HS-5 (cell line): ENCODE data around the gene CARD14.
"Not testable (repeated sequence)": the region's sequence is repeated elsewhere in the genome, so short reads cannot be mapped to it uniquely, and the experiment has no call there.

Experiments used
- DNase-seq: peaks from one replicate; pipeline ENCODE4 v3.0.0-alpha.2; 2012; ENCODE audit warnings: low read depth

Gene CARD14

DNA sequence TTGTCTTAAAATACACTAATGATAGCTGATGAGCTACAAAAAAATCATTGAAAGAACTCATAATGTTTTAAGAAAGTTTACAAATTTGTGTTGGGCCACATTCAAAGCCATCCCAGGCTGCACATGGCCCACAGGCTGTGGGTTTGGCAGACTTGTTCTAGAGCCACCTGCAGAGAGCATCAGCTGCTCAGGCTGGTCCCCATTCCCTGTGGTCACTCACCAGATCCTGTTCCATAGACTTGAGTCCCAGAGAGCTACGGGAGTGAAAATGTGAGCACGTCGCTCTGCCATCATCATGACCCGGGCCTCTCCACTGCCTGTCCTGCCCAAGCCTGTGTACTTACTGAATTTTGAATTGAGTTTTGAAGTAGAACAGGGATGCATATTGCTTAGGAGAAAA, 57.3 kb downstream of the CARD14 start:
- no peak for DNase-seq

GRCh38 chr17:80227666-80228065, 57.8 kb downstream of the CARD14 start:
- DNase-seq = no peak

GRCh38 chr17:80228477-80228876, 58.6 kb downstream of the CARD14 start:
- no peak for DNase-seq

- DNase-seq = no peak
Observed at GRCh38 chr17:80229011-80229410, 59.2 kb downstream of the CARD14 start.

DNA sequence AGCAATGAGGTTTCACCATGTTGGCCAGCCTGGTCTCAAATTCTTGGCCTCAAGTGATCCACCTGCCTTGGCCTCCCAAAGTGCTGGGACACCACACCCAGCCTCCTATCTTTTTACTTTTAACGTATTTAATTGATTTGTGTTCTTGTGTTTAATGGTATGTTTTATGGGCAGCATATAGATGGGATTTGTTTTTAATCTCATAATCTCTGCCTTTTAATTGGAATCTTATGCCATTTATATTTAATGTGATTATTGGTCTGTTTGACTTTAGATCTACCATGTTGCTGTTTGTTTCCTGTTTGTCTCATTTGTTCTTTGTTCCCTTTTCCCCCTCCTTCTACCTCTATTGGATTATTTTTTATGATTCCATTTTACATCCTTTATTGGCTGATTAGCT, 62.6 kb downstream of the CARD14 start:
- DNase-seq = no peak

DNA sequence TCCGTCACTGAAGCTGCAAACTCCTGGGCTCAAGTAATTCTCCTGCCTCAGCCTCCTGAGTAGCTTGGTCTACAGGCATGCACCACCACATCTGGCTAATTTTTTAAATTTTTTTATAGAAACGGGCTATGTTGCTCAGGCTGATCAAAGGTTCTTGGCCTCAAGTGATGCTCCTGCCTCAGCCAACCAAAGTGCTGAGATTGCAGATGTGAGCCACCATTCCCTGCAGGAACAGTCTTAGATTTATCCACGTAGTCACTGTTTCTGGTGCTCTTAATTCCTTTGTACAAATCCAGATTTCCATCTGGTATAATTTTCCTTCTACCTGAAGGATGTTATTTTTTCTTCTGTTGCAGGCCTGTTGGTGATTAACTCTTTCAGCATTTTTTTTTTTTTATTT, 63.4 kb downstream of the CARD14 start:
- no peak for DNase-seq

DNA sequence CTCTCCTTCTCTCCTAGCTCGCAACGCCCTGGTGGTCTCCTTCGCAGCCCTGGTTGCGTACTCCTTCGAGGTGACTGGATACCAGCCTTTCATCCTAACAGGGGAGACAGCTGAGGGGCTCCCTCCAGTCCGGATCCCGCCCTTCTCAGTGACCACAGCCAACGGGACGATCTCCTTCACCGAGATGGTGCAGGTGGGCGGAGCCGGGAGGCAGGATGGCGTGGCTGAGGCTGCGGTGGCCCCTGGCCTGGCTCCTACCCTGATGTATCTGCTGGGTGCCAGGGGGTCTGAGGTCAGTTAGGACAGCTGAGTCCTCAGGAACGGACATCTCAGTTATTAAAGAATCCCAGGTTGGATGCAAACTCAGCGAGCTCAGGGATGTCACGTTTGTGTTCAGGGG, 67.1 kb downstream of the CARD14 start:
- no peak for DNase-seq

- DNase-seq = no peak
Observed at GRCh38 chr17:80237386-80237785, 67.6 kb downstream of the CARD14 start.

DNA sequence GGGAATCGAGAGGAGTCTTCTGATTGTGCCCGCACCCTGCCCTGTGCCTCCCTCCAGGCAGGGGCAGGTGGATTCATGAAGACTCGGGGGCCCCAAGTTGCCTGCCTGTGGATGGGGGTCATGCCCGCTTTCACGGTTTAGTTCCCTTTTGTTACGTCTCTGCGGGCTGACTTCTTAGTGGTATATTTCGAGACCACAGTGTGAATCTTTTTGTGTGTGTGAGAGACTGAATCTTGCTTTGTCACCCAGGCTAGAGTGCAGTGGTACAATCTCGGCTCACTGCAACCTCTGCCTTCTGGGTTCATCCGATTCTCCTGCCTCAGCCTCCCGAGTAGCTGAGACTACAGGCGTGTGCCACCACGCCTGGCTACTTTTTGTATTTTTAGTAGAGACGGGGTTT, 72.7 kb downstream of the CARD14 start:
- DNase-seq = no peak

DNA sequence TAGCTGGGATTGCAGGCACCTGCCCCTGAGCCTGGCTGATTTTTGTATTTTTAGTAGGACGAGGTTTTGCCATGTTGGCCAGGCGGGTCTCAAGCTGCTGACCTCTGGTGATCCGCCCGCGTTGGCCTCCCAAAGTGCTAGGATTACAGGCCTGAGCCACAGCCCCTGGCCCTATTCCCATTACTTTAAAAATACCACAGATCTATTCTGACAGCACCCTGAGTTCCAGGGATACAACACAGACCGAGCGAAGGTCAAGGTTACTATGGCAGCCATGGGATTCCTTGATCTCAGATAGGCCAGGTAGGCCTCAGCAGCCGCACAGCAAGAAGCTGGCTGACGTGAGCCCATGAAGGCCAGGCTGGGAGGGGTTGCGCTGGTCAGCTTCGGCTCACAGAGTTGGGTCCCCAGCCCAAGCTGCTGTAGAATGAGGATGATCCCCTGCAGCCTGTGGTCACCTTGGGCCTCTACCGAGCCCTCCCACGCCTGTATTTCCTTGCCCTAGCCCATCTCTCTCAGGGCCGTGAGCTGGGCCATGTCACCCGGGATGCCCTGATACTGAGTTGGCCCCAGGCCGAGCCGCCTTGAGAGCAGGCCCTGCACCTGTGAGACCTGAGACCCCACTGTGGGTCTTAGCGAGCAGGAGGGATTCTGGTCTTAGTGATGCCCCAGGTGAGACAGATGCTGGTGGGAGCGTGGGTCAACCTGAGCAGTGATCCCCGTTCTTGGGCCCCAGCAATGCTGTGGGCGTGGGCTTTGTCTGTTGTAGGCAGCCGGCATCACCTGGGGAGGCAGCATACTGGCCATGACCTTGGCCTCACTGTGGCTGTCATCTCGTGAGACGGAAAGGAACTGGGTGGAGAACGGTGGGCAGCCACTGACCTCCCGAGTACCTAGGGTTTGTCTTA, 74.0 kb downstream of the CARD14 start:
- DNase-seq = no peak

DNA sequence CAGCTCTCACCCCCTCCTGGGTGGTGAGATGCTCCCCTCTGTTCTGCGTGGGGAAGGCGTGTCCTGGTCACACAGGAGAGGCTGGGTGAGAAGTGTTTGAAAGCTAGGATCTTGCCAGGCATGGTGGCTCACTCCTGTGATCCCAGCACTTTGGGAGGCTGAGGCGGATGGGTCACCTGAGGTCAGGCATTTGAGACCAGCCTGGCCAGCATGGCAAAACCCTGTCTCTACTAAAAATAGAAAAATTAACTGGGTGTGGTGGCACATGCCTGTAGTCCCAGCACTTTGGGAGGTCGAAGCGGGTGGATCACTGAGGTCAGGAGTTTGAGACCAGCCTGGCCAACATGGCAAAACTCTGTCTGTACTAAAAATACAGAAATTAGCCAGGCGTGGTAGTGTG, 74.6 kb downstream of the CARD14 start:
- not testable (repeated sequence) for DNase-seq

GRCh38 chr17:80244871-80245509, 75.2 kb downstream of the CARD14 start:
- DNase-seq = no peak

- DNase-seq = no peak
Observed at GRCh38 chr17:80245566-80246265, 75.9 kb downstream of the CARD14 start.

GRCh38 chr17:80246266-80246681, 76.4 kb downstream of the CARD14 start:
- DNase-seq = no peak

DNA sequence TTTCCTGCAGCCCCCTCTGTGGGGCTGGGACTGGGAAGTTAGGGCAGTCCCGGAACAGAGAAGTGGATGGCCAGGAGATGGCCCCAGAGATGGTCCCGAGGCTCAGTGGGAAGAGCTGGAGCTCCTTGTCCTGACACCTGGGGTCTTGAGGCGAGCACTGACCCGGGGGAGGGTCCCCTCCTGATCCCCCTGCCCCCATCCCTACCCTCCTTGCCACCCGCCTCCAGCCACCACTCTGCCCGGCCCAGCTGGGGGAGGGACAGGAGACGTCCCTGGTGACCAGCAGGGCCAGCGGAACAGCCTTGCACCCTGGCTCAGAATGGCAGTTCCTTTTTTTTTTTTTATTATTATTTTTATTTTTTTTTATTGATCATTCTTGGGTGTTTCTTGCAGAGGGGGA, 76.9 kb downstream of the CARD14 start:
- no peak for DNase-seq

- DNase-seq = no peak
Observed at GRCh38 chr17:80247561-80247960, 77.7 kb downstream of the CARD14 start.

GRCh38 chr17:80248001-80248893, 78.4 kb downstream of the CARD14 start:
- no peak for DNase-seq

- no peak for DNase-seq
Observed at GRCh38 chr17:80248894-80249710, 79.3 kb downstream of the CARD14 start.

DNA sequence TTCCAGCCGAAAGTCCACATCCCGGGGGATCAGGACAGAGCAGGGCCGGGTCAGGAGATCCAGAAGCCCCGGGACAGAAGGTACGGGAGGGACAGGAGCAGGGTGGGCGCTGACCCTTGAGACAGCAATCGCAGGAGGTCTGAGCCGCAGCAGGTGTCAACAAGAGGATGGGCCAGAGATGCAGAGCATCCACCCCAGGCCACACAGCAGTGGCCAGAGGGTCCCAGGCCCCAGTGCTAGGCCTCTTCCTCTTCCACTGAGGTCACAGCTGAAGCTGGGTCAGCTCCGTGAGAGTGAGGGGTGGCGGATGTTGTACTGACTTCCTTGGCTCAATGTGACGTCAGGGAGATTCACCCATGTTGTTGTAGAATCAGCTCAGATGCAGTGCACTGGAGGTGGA, 82.1 kb downstream of the CARD14 start:
- DNase-seq = no peak

- DNase-seq = no peak
Observed at GRCh38 chr17:80252871-80253270, 83.0 kb downstream of the CARD14 start.
